Peyer's patch (tissue), 4 donors: ENCODE measurements around the gene ASAP2.

ENCODE experiments used
- CTCF ChIP-seq, 6 experiments: fragments of 450-650 bp in 4 of 6; fragments of 200-600 bp in 2 of 6; sonication (generic) in 1 of 6; IDR thresholded peaks; one replicate each; pipeline ENCODE4 v1.5.1; 2017 to 2019; ENCODE audit warnings: antibody characterized with exemption in 6 of 6, mild to moderate bottlenecking in 3 of 6, moderate library complexity in 1 of 6
- POLR2A ChIP-seq, 2 donors: fragments of 450-650 bp; IDR thresholded peaks; one replicate each; pipeline ENCODE4 v1.5.1; 2017; ENCODE audit warnings: antibody characterized with exemption in 2 of 2, mild to moderate bottlenecking in 2 of 2, moderate library complexity in 2 of 2

GRCh38 chr2:9378433-9379390, 172.1 kb downstream of the ASAP2 start:
- TF ChIP-seq CTCF (IDR thresholded peaks at IDR 0.05) (no peak), POLR2A (IDR thresholded peaks at IDR 0.05) (no peak)
